Body of pancreas (tissue), 4 donors: ENCODE data around the gene OSBPL9. TPM values are rescaled to one million over a fixed set of nuclear protein-coding genes. Genes with fewer than 3 reads are reported as not detected.
"Not testable (repeated sequence)": the region's sequence is repeated elsewhere in the genome, so short reads cannot be mapped to it uniquely, and the experiment has no call there.

ENCODE experiments used
- ATAC-seq: fragments of 150-250 bp; one replicate; pipeline ENCODE4 v1.9.1; 2016
- DNase-seq, 4 donors: peaks; one replicate each; pipeline ENCODE4 v3.0.0-alpha.2; 2019
- H3K27ac ChIP-seq, 4 donors: fragments of 200-600 bp; sonication (generic); 1 replicate in 3 of 4; 2 replicates in 1 of 4; pipeline versions ENCODE4 v1.5.1 to v1.6.1; 2016 to 2019; ENCODE audit warnings: mild to moderate bottlenecking in 1 of 4, mixed read lengths in 1 of 4, moderate library complexity in 1 of 4
- H3K27me3 ChIP-seq, 2 donors: fragments of 200-600 bp; sonication (generic); one replicate each; pipeline ENCODE4 v1.6.0; 2016; ENCODE audit warnings: mild to moderate bottlenecking in 1 of 2
- H3K36me3 ChIP-seq, 2 donors: fragments of 200-600 bp; sonication (generic); replicated peaks in 1 of 2; 2 replicates each; pipeline ENCODE4 v1.5.1; 2016; ENCODE audit warnings: low read depth in 2 of 2; ENCODE audit not compliant: insufficient read depth in 1 of 2
- H3K4me1 ChIP-seq: fragments of 200-600 bp; sonication (generic); one replicate; pipeline ENCODE4 v1.6.0; 2016
- H3K4me3 ChIP-seq, 2 donors: fragments of 200-600 bp; sonication (generic); 1 replicate in 1 of 2; 2 replicates in 1 of 2; pipeline ENCODE4 v1.5.1; 2016 to 2019
- H3K9me3 ChIP-seq, 3 donors: fragments of 200-600 bp; sonication (generic); 1 replicate in 2 of 3; 2 replicates in 1 of 3; pipeline ENCODE4 v1.5.1; 2016
- CTCF ChIP-seq, 7 experiments: fragments of 450-650 bp in 4 of 7; fragments of 200-600 bp in 3 of 7; sonication (generic) in 3 of 7; IDR thresholded peaks; one replicate each; pipeline ENCODE4 v1.5.1; 2016 to 2019; ENCODE audit warnings: antibody characterized with exemption in 7 of 7
- POLR2A ChIP-seq, 3 donors: fragments of 450-650 bp; IDR thresholded peaks; one replicate each; pipeline ENCODE4 v1.6.1; 2016; ENCODE audit warnings: antibody characterized with exemption in 3 of 3, mild to moderate bottlenecking in 2 of 3
- WGBS, 2 donors: methylation state at CpG; one replicate each; pipeline ENCODE4 v1.1.5; 2017; 5-methylcytosine and 5-hydroxymethylcytosine counted together
- intact Hi-C: fragments of 100-400 bp; cut with DNase I; formaldehyde crosslinking; loops from one replicate; pipeline ENCODE4 v1.15.1; 2023
- total RNA-seq, 2 donors: library from RNA; depleted of rRNA; stranded (reverse); fragments of >200 nt; gene quantifications; one replicate each; pipeline ENCODE4 v1.1.0, GENCODE V29; 2016

Gene OSBPL9
- total RNA-seq, 2 donors from 2014 or later, result 25.1 to 89.0 TPM

- Histone ChIP-seq H3K4me3 (no peak overlapping the region), H3K36me3 (no peaks in the 10 kb centered on the region), H3K27me3 (no peaks in the 10 kb centered on the region), H3K4me1 (peaks cover 41% of the 10 kb centered on the region), H3K27ac (no peak overlapping the region), H3K9me3 (no peaks in the 10 kb centered on the region)
- no peak for TF ChIP-seq POLR2A (IDR thresholded peaks at IDR 0.05)
- no peak for TF ChIP-seq CTCF (IDR thresholded peaks at IDR 0.05)
- 80 to 85% methylated on average over 5 of the region's 5 CpGs for whole genome bisulfite sequencing, 2 donors
- intact Hi-C loops, result no loop called here
- ATAC-seq (no peak), DNase-seq (no peak)
Observed at GRCh38 chr1:51691920-51692319, 75.0 kb downstream of the OSBPL9 start.

GRCh38 chr1:51693419-51694155 is 76.7 kb downstream of the OSBPL9 start:
- intact Hi-C loops, result no loop called here
- Histone ChIP-seq H3K36me3 (no peaks in the 10 kb centered on the region), H3K27ac (no peak overlapping the region), H3K4me1 (peaks cover 41% of the 10 kb centered on the region), H3K9me3 (no peaks in the 10 kb centered on the region), H3K4me3 (no peak overlapping the region), H3K27me3 (no peaks in the 10 kb centered on the region)
- WGBS, 2 donors, result 55 to 58% methylated on average over 4 of the region's 4 CpGs
- no peak for TF ChIP-seq POLR2A (IDR thresholded peaks at IDR 0.05)
- no peak for TF ChIP-seq CTCF (IDR thresholded peaks at IDR 0.05)
- DNase-seq (no peak), ATAC-seq (no peak)

- intact Hi-C loops, result no loop called here
- Histone ChIP-seq H3K9me3 (no peaks in the 10 kb centered on the region), H3K4me1 (peaks cover 16% of the 10 kb centered on the region), H3K27ac (no peak overlapping the region), H3K4me3 (no peak overlapping the region), H3K27me3 (no peaks in the 10 kb centered on the region), H3K36me3 (no peaks in the 10 kb centered on the region)
- TF ChIP-seq POLR2A (IDR thresholded peaks at IDR 0.05) (no peak), CTCF (IDR thresholded peaks at IDR 0.05) (no peak)
- WGBS, 2 donors, result 92 to 95% methylated on average over 3 of the region's 3 CpGs
- DNase-seq (no peak), ATAC-seq (no peak)
Observed at GRCh38 chr1:51697166-51697565, 80.3 kb downstream of the OSBPL9 start.

GRCh38 chr1:51699391-51699790 is 82.5 kb downstream of the OSBPL9 start:
- Histone ChIP-seq H3K4me1 (no peaks in the 10 kb centered on the region), H3K27me3 (no peaks in the 10 kb centered on the region), H3K27ac (no peak overlapping the region), H3K36me3 (no peaks in the 10 kb centered on the region), H3K9me3 (no peaks in the 10 kb centered on the region), H3K4me3 (no peak overlapping the region)
- intact Hi-C loops, result no loop called here
- ATAC-seq (no peak), DNase-seq (no peak)
- TF ChIP-seq POLR2A (IDR thresholded peaks at IDR 0.05), result no peak
- TF ChIP-seq CTCF (IDR thresholded peaks at IDR 0.05), result no peak
- WGBS, 2 donors, result 91 to 96% methylated on average over 1 of the region's 1 CpG

GRCh38 chr1:51701782-51702181 is 84.9 kb downstream of the OSBPL9 start:
- DNase-seq, ATAC-seq, H3K36me3 ChIP-seq, H3K9me3 ChIP-seq, H3K27me3 ChIP-seq, H3K27ac ChIP-seq, intact Hi-C loops, H3K4me3 ChIP-seq, H3K4me1 ChIP-seq: not testable (repeated sequence)
- WGBS, 2 donors, result 96 to 97% methylated on average over 5 to 7 of the region's 7 CpGs

- WGBS, 2 donors, result 80% methylated on average over 1 of the region's 2 CpGs; no CpG with 5 or more reads in 1 of the 2 donors
- ATAC-seq, intact Hi-C loops, H3K27me3 ChIP-seq, H3K36me3 ChIP-seq, DNase-seq, H3K4me1 ChIP-seq, H3K4me3 ChIP-seq, H3K27ac ChIP-seq, H3K9me3 ChIP-seq: not testable (repeated sequence)
Observed at GRCh38 chr1:51702220-51702619, 85.3 kb downstream of the OSBPL9 start.
